H1 (cell line): ENCODE measurements around the gene DRD1. TPM values are rescaled to one million over a fixed set of nuclear protein-coding genes. Genes with fewer than 3 reads are reported as not detected.

Experiments used
- ASH2L ChIP-seq: fragments of 200-600, 300-600 bp; sonication (generic); IDR thresholded peaks from one replicate; pipeline ENCODE4 v1.7.1; 2017; ENCODE audit warnings: low read length
- ATF2 ChIP-seq: IDR thresholded peaks from 2 replicates; pipeline ENCODE4 v1.6.1; 2012; ENCODE audit warnings: low read length, inconsistent platforms
- BCL11A ChIP-seq, 2 experiments: IDR thresholded peaks; one replicate each; pipeline ENCODE4 v1.6.1; 2011; ENCODE audit warnings: low read depth in 2 of 2, low read length in 2 of 2, mild to moderate bottlenecking in 2 of 2
- CTBP2 ChIP-seq: IDR thresholded peaks from 2 replicates; pipeline ENCODE4 v1.7.0; 2011; ENCODE audit warnings: borderline replicate concordance, mild to moderate bottlenecking, moderate library complexity, mixed read lengths, low read length; ENCODE audit not compliant: insufficient read depth, insufficient read length
- EZH2 ChIP-seq: fragments of 200-600 bp; sonication (generic); IDR thresholded peaks from 2 replicates; pipeline ENCODE4 v1.7.1; 2012; ENCODE audit warnings: low read depth, mild to moderate bottlenecking, moderate library complexity, low read length, inconsistent platforms; ENCODE audit not compliant: severe bottlenecking
- KDM1A ChIP-seq: fragments of 200-600, 300-600 bp; sonication (generic); IDR thresholded peaks from 2 replicates; pipeline ENCODE4 v1.7.1; 2016; ENCODE audit warnings: mild to moderate bottlenecking, low read length, borderline replicate concordance
- KDM4A ChIP-seq: IDR thresholded peaks from one replicate; pipeline ENCODE4 v1.7.1; 2012; ENCODE audit warnings: low read depth, mild to moderate bottlenecking, moderate library complexity, low read length, inconsistent platforms; ENCODE audit not compliant: severe bottlenecking
- SRF ChIP-seq: IDR thresholded peaks from 2 replicates; pipeline ENCODE4 v1.6.1; 2011; ENCODE audit warnings: mild to moderate bottlenecking, low read depth, low read length, moderate library complexity
- TEAD4 ChIP-seq: IDR thresholded peaks from 2 replicates; pipeline ENCODE4 v1.6.1; 2012; ENCODE audit warnings: low read depth, low read length, inconsistent platforms, mixed read lengths
- polyA plus RNA-seq, 7 experiments: library from polyadenylated mRNA; depleted of rRNA in 3 of 7; stranded (reverse) in 5 of 7; unstranded in 2 of 7; fragments of >200 nt in 5 of 7; fragments of 200-250 nt in 2 of 7; gene quantifications; 1 replicate in 5 of 7; 2 replicates in 1 of 7; 4 replicates in 1 of 7; pipeline versions ENCODE4 v1.2.1 to v1.2.3, GENCODE V29; 2011 to 2013; ENCODE audit warnings: missing spikeins in 2 of 7, mixed read lengths in 2 of 7
- total RNA-seq: library from RNA; stranded (reverse); fragmentation: NEBNext Ultra II Directional; extraction: Animal tissue kit (Norgen Biotek cat#: 25700); gene quantifications from 2 replicates; pipeline ENCODE4 v1.2.1, GENCODE V29; 2021
- TF ChIP-seq, protein P1 (sequence below): IDR thresholded peaks from 2 replicates; pipeline ENCODE4 v1.6.1; 2012; ENCODE audit warnings: inconsistent platforms

DRD1 gene
- total and polyA plus RNA-seq, 2 of the 8 experiments (the other 6 are each of a cell fraction or from before 2014, with no cell fraction given) = 0.03 to 0.19 TPM

DNA sequence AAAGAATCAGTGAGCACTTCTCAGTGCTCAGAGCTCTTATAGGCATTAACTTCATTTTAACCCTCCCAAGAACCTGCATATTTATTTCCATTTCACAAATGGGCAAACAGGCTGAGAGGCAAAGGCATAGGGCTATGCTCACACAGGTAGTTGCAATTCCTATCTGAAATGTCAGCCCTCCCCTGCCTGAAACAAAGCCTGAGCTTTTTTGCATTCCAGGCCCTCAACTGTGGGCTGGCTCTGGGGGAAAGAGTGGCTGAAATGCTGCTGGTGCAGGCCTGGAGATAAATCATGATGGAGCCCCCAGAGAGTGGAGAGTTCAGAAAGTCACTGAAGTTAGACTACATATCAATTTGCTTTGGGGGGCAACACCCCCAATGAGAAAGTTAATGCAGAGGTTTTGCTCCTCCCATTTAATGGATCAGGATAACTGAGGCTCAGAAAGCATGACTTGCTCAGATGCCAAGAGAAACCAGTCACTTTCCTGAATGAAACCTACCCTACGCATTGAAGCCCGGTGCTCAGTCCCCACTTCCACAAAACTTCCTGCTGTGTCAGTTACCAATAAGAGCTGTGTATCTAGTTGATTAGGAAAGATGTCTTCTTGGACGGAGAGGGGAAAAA, 5.6 kb downstream of the DRD1 start (continued):
- TF ChIP-seq ATF2 = no peak
- TF ChIP-seq BCL11A (IDR thresholded peaks at IDR 0.05; ENCODE audit: low read depth in 2 of 2, low read length in 2 of 2) = no peak
- TF ChIP-seq ASH2L = no peak
- TF ChIP-seq SRF = no peak
- TF ChIP-seq, protein P1, sequence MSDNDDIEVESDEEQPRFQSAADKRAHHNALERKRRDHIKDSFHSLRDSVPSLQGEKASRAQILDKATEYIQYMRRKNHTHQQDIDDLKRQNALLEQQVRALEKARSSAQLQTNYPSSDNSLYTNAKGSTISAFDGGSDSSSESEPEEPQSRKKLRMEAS = no peak
- TF ChIP-seq KDM4A = no peak
- TF ChIP-seq CTBP2 = no peak
- peak; percentile 88 for TF ChIP-seq KDM1A
- peak; percentile 82 for TF ChIP-seq TEAD4
- no peak for TF ChIP-seq EZH2
